RWPE1 (cell line): ENCODE data around the gene IQGAP3.

Experiments
- CTCF ChIA-PET: fragments of 350-600 bp; sonication (Branson Sonifier 250); formaldehyde crosslinking; extraction: SDS; loops from one replicate; lab custom pipeline; 2021; lab: Yijun Ruan, JAX
- POLR2A ChIA-PET: fragments of 400-600 bp; formaldehyde crosslinking; extraction: SDS; loops from one replicate; lab custom pipeline; 2020; ENCODE audit warnings: antibody characterized with exemption; ENCODE audit not compliant: low non-redundant PET; lab: Yijun Ruan, JAX
- DNase-seq: peaks from one replicate; pipeline ENCODE4 v3.0.0; 2012; ENCODE audit warnings: low spot score
- H3K27ac ChIP-seq: fragments of 450-650 bp; 2 replicates; pipeline ENCODE4 v1.5.1; 2017
- CTCF ChIP-seq: fragments of 450-650 bp; conservative IDR thresholded peaks from 2 replicates; pipeline ENCODE4 v1.5.1; 2017; ENCODE audit warnings: low read depth, mild to moderate bottlenecking

Gene IQGAP3

GRCh38 chr1:156533568-156534220, 38.7 kb downstream of the IQGAP3 start:
- no peak for TF ChIP-seq CTCF
- ChIA-PET CTCF (interaction anchor here (0.6 kb wide), 1 partner anchor 429 kb away, joined by 5 read pairs; no protein-coding TSS in a partner anchor), POLR2A (no interaction called here)
- no peak for DNase-seq
- no peak overlapping the region for H3K27ac ChIP-seq

- CTCF ChIA-PET = no interaction called here
- POLR2A ChIA-PET = interaction anchor here (0.6 kb wide), 2 partner anchors 11 to 23 kb away, joined by 3 to 6 read pairs; no protein-coding TSS in a partner anchor
- no peak for TF ChIP-seq CTCF
- no peak overlapping the region for H3K27ac ChIP-seq
- DNase-seq = no peak
Measured at GRCh38 chr1:156532374-156532773, 40.0 kb downstream of the IQGAP3 start.

GRCh38 chr1:156530006-156530405, 42.4 kb downstream of the IQGAP3 start:
- TF ChIP-seq CTCF = no peak
- POLR2A ChIA-PET = no interaction called here
- no peak overlapping the region for H3K27ac ChIP-seq
- no peak for DNase-seq
- CTCF ChIA-PET = interaction anchor here (0.6 kb wide), 1 partner anchor 29 kb away, joined by 6 read pairs; the partner anchor contains the start of gene MEF2D

GRCh38 chr1:156528875-156529425, 43.4 kb downstream of the IQGAP3 start:
- POLR2A ChIA-PET = interaction anchor here (0.6 kb wide), 1 partner anchor 245 kb away, joined by 3 read pairs; the partner anchor contains the start of gene TMEM79
- peak overlapping the region; percentile 25 for H3K27ac ChIP-seq
- DNase-seq = no peak
- TF ChIP-seq CTCF = no peak
- CTCF ChIA-PET = interaction anchor here (0.6 kb wide), 1 partner anchor 157 kb away, joined by 3 read pairs; no protein-coding TSS in a partner anchor

GRCh38 chr1:156528231-156528630, 44.1 kb downstream of the IQGAP3 start:
- H3K27ac ChIP-seq = peak overlapping the region; percentile 25
- no peak for DNase-seq
- ChIA-PET POLR2A (no interaction called here), CTCF (no interaction called here)
- TF ChIP-seq CTCF = no peak

GRCh38 chr1:156527584-156527983, 44.8 kb downstream of the IQGAP3 start:
- no peak for TF ChIP-seq CTCF
- ChIA-PET POLR2A (no interaction called here), CTCF (interaction anchor here (0.6 kb wide), 1 partner anchor 12 kb away, joined by 3 read pairs; no protein-coding TSS in a partner anchor)
- peak overlapping the region; percentile 25 for H3K27ac ChIP-seq
- DNase-seq = no peak
